ENCODE measurements around the gene XRRA1. TPM values are rescaled to one million over a fixed set of nuclear protein-coding genes. Genes with fewer than 3 reads are reported as not detected.

Gene XRRA1
- total and polyA plus RNA-seq, 8 donors, result 2.1 to 57.7 (median 6.5) TPM

GRCh38 chr11:74818283-74818946, 130.5 kb downstream of the XRRA1 start:
- TF ChIP-seq CTCF (IDR thresholded peaks at IDR 0.05) (no peak), EP300 (IDR thresholded peaks at IDR 0.05) (no peak), POLR2A (IDR thresholded peaks at IDR 0.05) (no peak), POLR2AphosphoS5 (IDR thresholded peaks at IDR 0.05) (no peak)
- DNase-seq, result no peak
- H3K9me3 ChIP-seq, result no peaks in the 10 kb centered on the region
- H3K27ac ChIP-seq, result no peak overlapping the region
- WGBS, 5 donors, result 64 to 91% (median 87%) methylated on average over 3 of the region's 3 CpGs
- H3K36me3 ChIP-seq, result peaks cover 0 to 50% (median 32%) of the 10 kb centered on the region in 4 donors
- intact Hi-C loops (cut with DNase I; ENCODE audit: low total_unique reads), result no loop called here
- no peak overlapping the region for H3K4me3 ChIP-seq
- no peaks in the 10 kb centered on the region for H3K27me3 ChIP-seq
- H3K4me1 ChIP-seq, result peaks cover 8 to 44% (median 33%) of the 10 kb centered on the region in 4 donors

DNA sequence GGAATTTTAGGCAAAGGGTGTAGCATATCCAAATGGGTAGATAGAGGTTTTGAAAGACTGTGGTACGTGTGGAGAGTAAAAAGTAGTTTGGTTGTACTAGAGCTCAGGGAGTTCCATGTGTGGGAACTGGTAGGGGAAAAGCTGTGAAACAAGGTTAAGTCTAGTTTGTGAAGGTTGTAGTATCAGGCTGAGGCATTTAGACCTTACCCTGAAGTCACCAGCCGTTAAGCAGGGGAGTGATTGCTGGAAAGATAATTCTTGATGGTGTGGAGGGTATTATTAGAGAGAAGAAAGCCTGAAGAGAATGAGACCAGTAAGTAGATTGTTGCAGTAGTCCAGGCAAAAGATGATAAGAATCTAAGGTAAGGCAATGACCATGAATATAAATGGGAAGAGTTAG, 132.2 kb downstream of the XRRA1 start:
- H3K27ac ChIP-seq, result no peak overlapping the region
- no peak for TF ChIP-seq POLR2AphosphoS5 (IDR thresholded peaks at IDR 0.05)
- H3K4me3 ChIP-seq, result no peak overlapping the region
- 78 to 93% (median 91%) methylated on average over 2 of the region's 2 CpGs for WGBS, 5 donors
- DNase-seq, result no peak
- no peaks in the 10 kb centered on the region for H3K9me3 ChIP-seq
- intact Hi-C loops (cut with DNase I; ENCODE audit: low total_unique reads), result no loop called here
- H3K36me3 ChIP-seq, result peaks cover 0 to 57% (median 38%) of the 10 kb centered on the region in 4 donors
- H3K27me3 ChIP-seq, result no peaks in the 10 kb centered on the region
- H3K4me1 ChIP-seq, result peaks cover 0 to 26% (median 20%) of the 10 kb centered on the region in 4 donors

DNA sequence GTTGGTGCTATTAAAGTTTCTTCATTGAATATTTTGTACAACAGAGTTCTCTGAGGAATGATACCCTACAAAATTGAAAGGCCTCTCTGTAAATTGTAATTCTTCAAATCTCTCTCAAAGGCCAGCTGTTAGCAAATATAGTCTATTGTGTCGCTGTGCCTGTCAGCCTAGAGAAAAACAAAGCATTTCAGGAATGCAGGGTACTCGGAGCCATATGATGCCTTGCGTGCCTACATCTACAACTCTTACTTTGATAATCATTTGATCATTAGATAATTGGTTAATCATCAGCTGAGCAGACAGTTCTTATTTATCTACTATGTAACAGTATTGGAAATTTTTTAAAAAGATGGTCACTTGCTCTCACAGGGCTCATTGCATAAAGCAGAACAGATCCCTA, 132.9 kb downstream of the XRRA1 start:
- WGBS, 5 donors, result 74 to 96% (median 85%) methylated on average over 3 of the region's 3 CpGs

GRCh38 chr11:74809801-74810200, 139.1 kb downstream of the XRRA1 start:
- intact Hi-C loops (cut with DNase I; ENCODE audit: low total_unique reads), result no loop called here
- no peak for DNase-seq

More for the DNA sequence above, 132.9 kb downstream of the XRRA1 start:
- no peak for DNase-seq
- Histone ChIP-seq H3K27ac (no peak overlapping the region), H3K4me1 (peaks cover 0 to 24% (median 19%) of the 10 kb centered on the region in 4 donors), H3K4me3 (no peak overlapping the region), H3K27me3 (no peaks in the 10 kb centered on the region), H3K9me3 (no peaks in the 10 kb centered on the region), H3K36me3 (peaks cover 0 to 59% (median 45%) of the 10 kb centered on the region in 4 donors)
- TF ChIP-seq POLR2A (IDR thresholded peaks at IDR 0.05) (no peak), CTCF (IDR thresholded peaks at IDR 0.05) (no peak), EP300 (IDR thresholded peaks at IDR 0.05) (no peak), POLR2AphosphoS5 (IDR thresholded peaks at IDR 0.05) (no peak)
- intact Hi-C loops (cut with DNase I; ENCODE audit: low total_unique reads), result no loop called here

More at GRCh38 chr11:74809801-74810200, 139.1 kb downstream of the XRRA1 start:
- Histone ChIP-seq H3K4me1 (peaks cover 0 to 29% (median 9%) of the 10 kb centered on the region in 4 donors), H3K9me3 (no peaks in the 10 kb centered on the region), H3K27ac (no peak overlapping the region), H3K27me3 (no peaks in the 10 kb centered on the region), H3K36me3 (peaks cover 0 to 37% (median 16%) of the 10 kb centered on the region in 4 donors), H3K4me3 (no peak overlapping the region)
- TF ChIP-seq EP300 (IDR thresholded peaks at IDR 0.05) (no peak), CTCF (IDR thresholded peaks at IDR 0.05) (no peak), POLR2A (IDR thresholded peaks at IDR 0.05) (no peak), POLR2AphosphoS5 (IDR thresholded peaks at IDR 0.05) (no peak)
